ENCODE measurements around the gene CD79B. TPM values are rescaled to one million over a fixed set of nuclear protein-coding genes. Genes with fewer than 3 reads are reported as not detected.

The CD79B gene
- total RNA-seq, 4 donors from 2014 or later, result 4.0 to 15.8 (median 6.0) TPM

DNA sequence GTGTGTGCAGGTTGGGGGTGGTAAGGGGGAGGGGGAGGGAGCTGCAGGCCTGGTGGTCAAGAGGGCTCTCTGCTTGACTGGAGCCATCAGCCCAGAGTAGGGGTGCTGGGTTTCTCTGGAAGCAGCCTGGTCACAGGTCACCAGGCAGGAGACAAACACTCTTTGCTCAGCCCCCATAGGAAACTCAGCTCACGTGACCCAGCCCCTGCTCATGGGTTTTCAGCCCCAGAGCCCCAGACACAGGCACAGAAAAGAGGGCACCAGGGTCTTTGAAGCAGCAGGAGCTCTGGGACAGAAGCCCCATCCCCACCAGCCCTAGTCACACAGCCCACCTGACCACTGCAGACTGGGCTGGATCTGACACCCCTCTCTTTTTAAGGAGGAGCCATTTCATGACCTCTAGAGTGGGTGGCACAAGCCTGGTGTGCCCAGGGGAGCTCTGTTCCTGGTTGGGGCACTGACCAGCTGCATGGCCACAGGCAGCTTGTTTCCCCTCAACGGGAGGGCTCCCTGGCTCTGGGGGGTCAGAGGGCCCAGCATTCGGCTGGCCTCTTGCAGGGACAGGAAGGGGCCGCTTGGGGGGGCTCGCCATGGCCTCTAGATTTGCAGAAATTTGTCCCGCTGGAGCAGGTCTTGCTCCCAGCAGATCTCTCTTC, 13.8 kb upstream of the CD79B start:
- ATAC-seq (ENCODE audit: low FRiP score), result no peak
- no peak for DNase-seq (ENCODE audit: low spot score)
- TF ChIP-seq, protein P1, sequence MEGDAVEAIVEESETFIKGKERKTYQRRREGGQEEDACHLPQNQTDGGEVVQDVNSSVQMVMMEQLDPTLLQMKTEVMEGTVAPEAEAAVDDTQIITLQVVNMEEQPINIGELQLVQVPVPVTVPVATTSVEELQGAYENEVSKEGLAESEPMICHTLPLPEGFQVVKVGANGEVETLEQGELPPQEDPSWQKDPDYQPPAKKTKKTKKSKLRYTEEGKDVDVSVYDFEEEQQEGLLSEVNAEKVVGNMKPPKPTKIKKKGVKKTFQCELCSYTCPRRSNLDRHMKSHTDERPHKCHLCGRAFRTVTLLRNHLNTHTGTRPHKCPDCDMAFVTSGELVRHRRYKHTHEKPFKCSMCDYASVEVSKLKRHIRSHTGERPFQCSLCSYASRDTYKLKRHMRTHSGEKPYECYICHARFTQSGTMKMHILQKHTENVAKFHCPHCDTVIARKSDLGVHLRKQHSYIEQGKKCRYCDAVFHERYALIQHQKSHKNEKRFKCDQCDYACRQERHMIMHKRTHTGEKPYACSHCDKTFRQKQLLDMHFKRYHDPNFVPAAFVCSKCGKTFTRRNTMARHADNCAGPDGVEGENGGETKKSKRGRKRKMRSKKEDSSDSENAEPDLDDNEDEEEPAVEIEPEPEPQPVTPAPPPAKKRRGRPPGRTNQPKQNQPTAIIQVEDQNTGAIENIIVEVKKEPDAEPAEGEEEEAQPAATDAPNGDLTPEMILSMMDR (IDR thresholded peaks at IDR 0.05), result no peak

DNA sequence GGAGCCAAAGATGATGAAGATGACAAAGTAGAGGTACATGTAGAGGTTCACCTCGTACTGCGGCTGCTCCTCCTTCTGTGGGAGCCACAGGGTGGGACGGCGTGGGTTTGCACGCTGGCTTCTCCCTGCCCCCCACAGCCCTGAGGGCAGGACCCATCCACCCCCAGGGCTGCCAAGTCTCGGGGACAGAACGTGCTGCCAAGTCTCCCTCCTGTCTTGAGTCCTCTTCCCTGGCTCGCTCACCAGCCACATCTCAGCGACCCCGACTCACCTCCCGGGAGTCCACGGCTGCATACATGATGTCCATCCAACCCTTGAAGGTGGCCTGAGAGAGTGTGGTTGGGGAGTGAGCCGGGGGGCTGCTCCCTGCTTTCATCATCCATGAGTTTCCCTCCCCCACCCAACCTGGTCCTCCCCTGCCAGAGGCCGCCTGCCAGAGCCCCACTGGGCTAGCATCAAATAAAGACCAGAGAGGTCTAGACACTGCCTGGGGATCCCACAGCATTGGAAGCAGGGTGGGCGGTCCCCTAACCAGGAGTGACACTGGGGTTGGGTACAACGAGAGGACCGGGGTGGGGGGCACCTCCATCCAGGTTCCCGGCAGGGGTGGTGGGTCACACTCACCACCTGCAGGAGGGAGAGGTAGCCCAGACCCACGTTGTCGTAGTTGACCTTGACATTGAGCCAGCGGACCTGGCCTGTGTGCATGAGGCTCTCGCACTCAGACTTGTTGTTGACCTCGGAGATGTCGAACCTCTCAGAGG, 12.8 kb upstream of the CD79B start:
- DNase-seq (ENCODE audit: low spot score), result no peak
- ATAC-seq (ENCODE audit: low FRiP score), result no peak
- TF ChIP-seq, protein P1 (IDR thresholded peaks at IDR 0.05), result no peak

DNA sequence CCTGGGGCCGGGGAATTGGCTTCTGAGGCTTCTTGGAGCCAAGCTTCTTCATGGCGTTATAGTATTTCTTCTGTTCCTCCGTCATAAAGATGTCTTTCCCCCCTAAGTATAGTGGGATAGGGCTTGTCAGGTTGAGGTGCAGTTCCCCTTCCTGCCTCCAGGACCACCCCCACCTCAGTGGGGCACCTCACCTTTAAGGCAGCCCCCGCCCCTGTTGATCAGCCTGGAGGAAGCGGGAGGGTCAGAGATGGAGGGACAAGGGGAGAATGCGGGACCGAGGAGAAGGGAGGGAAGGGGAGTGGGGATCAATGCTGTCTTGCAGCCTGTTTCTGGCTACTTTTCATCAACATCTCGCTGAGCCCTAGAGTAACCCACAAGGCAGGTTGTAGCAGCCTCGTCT, 11.6 kb upstream of the CD79B start:
- TF ChIP-seq, protein P1 (IDR thresholded peaks at IDR 0.05), result no peak
- ATAC-seq (ENCODE audit: low FRiP score) (no peak), DNase-seq (ENCODE audit: low spot score) (no peak)

DNA sequence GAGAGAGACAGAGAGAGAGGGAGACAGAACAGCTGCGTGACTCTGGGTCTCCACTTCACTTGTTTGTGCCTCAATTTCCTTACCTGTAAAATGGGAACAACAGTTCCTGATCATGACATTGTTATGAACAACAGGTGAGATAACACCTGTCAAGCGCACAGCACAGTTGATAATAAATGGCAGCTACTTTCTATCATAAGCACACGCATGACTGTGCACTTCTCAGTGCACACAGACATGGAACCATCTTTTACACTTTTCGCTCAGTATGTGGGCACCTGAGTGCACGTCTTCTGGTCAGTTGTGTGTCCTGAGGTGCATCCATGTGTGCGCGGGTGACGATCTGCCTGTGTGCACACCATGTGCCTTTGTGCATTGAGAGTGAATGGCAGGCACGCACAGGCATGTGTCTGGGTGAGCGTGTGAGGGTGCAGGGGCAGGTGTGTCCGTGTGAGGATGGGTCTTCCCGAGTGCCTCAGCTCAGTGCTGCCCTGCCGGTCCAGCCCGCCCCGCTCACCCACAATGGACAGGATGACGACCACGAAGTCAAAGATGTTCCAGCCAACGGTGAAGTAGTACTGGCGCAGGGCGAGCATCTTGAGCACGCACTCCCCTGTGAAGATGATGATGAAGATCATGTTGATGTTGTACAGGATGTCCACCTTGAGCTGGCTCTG, 10.3 kb upstream of the CD79B start:
- DNase-seq (ENCODE audit: low spot score) (no peak), ATAC-seq (ENCODE audit: low FRiP score) (no peak)
- TF ChIP-seq, protein P1 (IDR thresholded peaks at IDR 0.05), result no peak

DNA sequence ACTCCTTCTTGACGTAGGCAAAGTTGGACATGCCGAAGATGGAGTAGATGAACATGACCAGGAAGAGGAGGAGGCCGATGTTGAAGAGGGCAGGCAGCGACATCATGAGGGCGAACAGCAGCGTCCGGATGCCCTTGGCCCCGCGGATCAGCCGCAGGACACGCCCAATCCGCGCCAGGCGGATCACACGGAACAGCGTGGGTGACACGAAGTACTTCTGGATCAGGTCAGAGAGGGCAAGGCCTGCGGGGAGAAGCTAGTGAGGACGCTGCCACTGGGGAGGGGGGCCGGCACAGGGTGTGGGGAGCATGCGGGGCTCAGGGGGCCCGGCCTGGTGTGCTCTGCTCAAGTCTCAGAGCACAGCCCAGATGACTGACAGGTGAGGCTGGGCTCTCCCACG, 9.6 kb upstream of the CD79B start:
- no peak for ATAC-seq (ENCODE audit: low FRiP score)
- TF ChIP-seq, protein P1 (IDR thresholded peaks at IDR 0.05), result no peak
- no peak for DNase-seq (ENCODE audit: low spot score)

DNA sequence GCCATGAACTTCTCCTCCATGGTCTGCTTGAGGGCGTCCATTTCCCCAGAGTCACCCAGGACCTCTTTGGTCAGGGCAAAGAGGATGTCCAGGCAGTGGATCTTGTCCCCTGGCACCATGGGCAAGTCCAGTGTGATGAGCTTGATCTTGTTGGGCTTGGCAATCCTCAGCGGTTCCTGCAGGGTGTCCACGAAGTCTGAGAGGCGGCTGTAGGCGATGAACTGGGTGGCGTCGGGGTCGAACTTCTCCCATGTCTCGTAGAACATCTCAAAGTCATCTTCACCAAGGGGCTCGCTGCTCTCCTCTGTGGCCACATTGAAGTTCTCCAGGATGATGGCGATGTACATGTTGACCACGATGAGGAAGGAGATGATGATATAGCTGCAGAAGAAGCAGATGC, 9.0 kb upstream of the CD79B start:
- ATAC-seq (ENCODE audit: low FRiP score), result no peak
- no peak for DNase-seq (ENCODE audit: low spot score)
- TF ChIP-seq, protein P1 (IDR thresholded peaks at IDR 0.05), result no peak
